DOHH2 (cell line): ENCODE measurements around the gene NSMF.

ENCODE experiments used
- H3F3A ChIP-seq: fragments of 200-600 bp; sonication (generic), shearing (Covaris generic); 2 replicates; pipeline ENCODE4 v1.6.0; 2016; ENCODE audit warnings: antibody characterized with exemption, mild to moderate bottlenecking; ENCODE audit not compliant: control insufficient read depth, insufficient read depth
- H3K27ac ChIP-seq: fragments of 200-600 bp; sonication (generic); 2 replicates; pipeline ENCODE4 v1.5.1; 2014; ENCODE audit warnings: low read depth, mild to moderate bottlenecking, low read length, moderate library complexity
- H3K27me3 ChIP-seq: fragments of 200-600 bp; sonication (generic); 2 replicates; pipeline ENCODE4 v1.6.1; 2014; ENCODE audit warnings: mild to moderate bottlenecking, low read length, mixed read lengths; ENCODE audit not compliant: control insufficient read depth
- H3K36me3 ChIP-seq: fragments of 200-600 bp; sonication (generic); 2 replicates; pipeline ENCODE4 v1.6.1; 2014; ENCODE audit warnings: mild to moderate bottlenecking, low read length, moderate library complexity, mixed read lengths; ENCODE audit not compliant: control insufficient read depth
- H3K4me1 ChIP-seq: fragments of 200-600 bp; sonication (generic); 2 replicates; pipeline ENCODE4 v1.6.1; 2014; ENCODE audit warnings: mild to moderate bottlenecking, low read length, mixed read lengths; ENCODE audit not compliant: control insufficient read depth
- H3K4me2 ChIP-seq: fragments of 200-600 bp; sonication (generic); 2 replicates; pipeline ENCODE4 v1.6.0; 2014; ENCODE audit warnings: mild to moderate bottlenecking, low read length, moderate library complexity
- H3K4me3 ChIP-seq: fragments of 200-600 bp; sonication (generic); 2 replicates; pipeline ENCODE4 v1.5.1; 2014; ENCODE audit warnings: mild to moderate bottlenecking, low read length, mixed read lengths
- H3K79me2 ChIP-seq: fragments of 200-600 bp; sonication (generic); 2 replicates; pipeline ENCODE4 v1.6.1; 2014; ENCODE audit warnings: mild to moderate bottlenecking, low read length, mixed read lengths; ENCODE audit not compliant: control insufficient read depth
- H3K9me2 ChIP-seq: fragments of 200-600 bp; sonication (generic); replicated peaks from 2 replicates; pipeline ENCODE4 v1.6.1; 2014; ENCODE audit warnings: mild to moderate bottlenecking, low read length, mixed read lengths; ENCODE audit not compliant: control insufficient read depth
- H3K9me3 ChIP-seq: fragments of 200-600 bp; sonication (generic); 2 replicates; pipeline ENCODE4 v1.6.1; 2014; ENCODE audit warnings: antibody characterized with exemption, low read length, mixed read lengths; ENCODE audit not compliant: control insufficient read depth, insufficient read depth
- H4K20me1 ChIP-seq: fragments of 200-600 bp; sonication (generic); 2 replicates; pipeline ENCODE4 v1.6.0; 2014; ENCODE audit warnings: low read depth, mild to moderate bottlenecking, antibody characterized with exemption, low read length, moderate library complexity; ENCODE audit not compliant: control insufficient read depth, insufficient read depth
- CTCF ChIP-seq: fragments of 200-600 bp; sonication (generic); IDR thresholded peaks from one replicate; pipeline ENCODE4 v1.5.1; 2014; ENCODE audit warnings: antibody characterized with exemption, mild to moderate bottlenecking, low read depth, low read length; ENCODE audit not compliant: poor library complexity, severe bottlenecking
- EZH2phosphoT487 ChIP-seq: fragments of 200-600 bp; sonication (generic); IDR thresholded peaks from 2 replicates; pipeline ENCODE4 v1.6.1; 2017; ENCODE audit warnings: borderline replicate concordance, mild to moderate bottlenecking, antibody characterized with exemption, low read length, moderate library complexity, mixed read lengths

Gene NSMF

GRCh38 chr9:137492464-137493363, 33.6 kb upstream of the NSMF start:
- Histone ChIP-seq H3K4me2 (no peak overlapping the region), H3K4me3 (no peak overlapping the region), H3F3A (0 out of 2 replicates have a peak, but pooled peaks cover 6% of the 10 kb centered on the region), H4K20me1 (no peaks in the 10 kb centered on the region), H3K36me3 (no peaks in the 10 kb centered on the region), H3K79me2 (no peaks in the 10 kb centered on the region), H3K9me2 (no peaks in the 10 kb centered on the region), H3K4me1 (peaks cover 3% of the 10 kb centered on the region; the same call in 1 of the 2 replicates), H3K27ac (no peak overlapping the region), H3K9me3 (no peaks in the 10 kb centered on the region), H3K27me3 (no peaks in the 10 kb centered on the region)
- TF ChIP-seq EZH2phosphoT487 (no peak), CTCF (no peak)

- Histone ChIP-seq H4K20me1 (no peaks in the 10 kb centered on the region), H3K4me2 (no peak overlapping the region), H3K9me3 (no peaks in the 10 kb centered on the region), H3F3A (0 out of 2 replicates have a peak, but pooled peaks cover 6% of the 10 kb centered on the region), H3K4me1 (peaks cover 3% of the 10 kb centered on the region; the same call in 1 of the 2 replicates), H3K36me3 (no peaks in the 10 kb centered on the region), H3K79me2 (no peaks in the 10 kb centered on the region), H3K9me2 (no peaks in the 10 kb centered on the region), H3K4me3 (no peak overlapping the region), H3K27me3 (no peaks in the 10 kb centered on the region), H3K27ac (no peak overlapping the region)
- TF ChIP-seq CTCF (no peak), EZH2phosphoT487 (no peak)
Measured at GRCh38 chr9:137491735-137492432, 32.8 kb upstream of the NSMF start.

GRCh38 chr9:137490532-137491186, 31.5 kb upstream of the NSMF start:
- Histone ChIP-seq H3K9me3 (no peaks in the 10 kb centered on the region), H3K27ac (no peak overlapping the region), H4K20me1 (no peaks in the 10 kb centered on the region), H3K9me2 (no peaks in the 10 kb centered on the region), H3K4me2 (no peak overlapping the region), H3K27me3 (no peaks in the 10 kb centered on the region), H3K36me3 (no peaks in the 10 kb centered on the region), H3K79me2 (no peaks in the 10 kb centered on the region), H3F3A (0 out of 2 replicates have a peak, but pooled peaks cover 6% of the 10 kb centered on the region), H3K4me1 (peaks cover 3% of the 10 kb centered on the region; the same call in 1 of the 2 replicates), H3K4me3 (no peak overlapping the region)
- no peak for TF ChIP-seq CTCF
- TF ChIP-seq EZH2phosphoT487, result no peak
